Measurements from ENCODE around the gene RNPS1.

The RNPS1 gene

DNA sequence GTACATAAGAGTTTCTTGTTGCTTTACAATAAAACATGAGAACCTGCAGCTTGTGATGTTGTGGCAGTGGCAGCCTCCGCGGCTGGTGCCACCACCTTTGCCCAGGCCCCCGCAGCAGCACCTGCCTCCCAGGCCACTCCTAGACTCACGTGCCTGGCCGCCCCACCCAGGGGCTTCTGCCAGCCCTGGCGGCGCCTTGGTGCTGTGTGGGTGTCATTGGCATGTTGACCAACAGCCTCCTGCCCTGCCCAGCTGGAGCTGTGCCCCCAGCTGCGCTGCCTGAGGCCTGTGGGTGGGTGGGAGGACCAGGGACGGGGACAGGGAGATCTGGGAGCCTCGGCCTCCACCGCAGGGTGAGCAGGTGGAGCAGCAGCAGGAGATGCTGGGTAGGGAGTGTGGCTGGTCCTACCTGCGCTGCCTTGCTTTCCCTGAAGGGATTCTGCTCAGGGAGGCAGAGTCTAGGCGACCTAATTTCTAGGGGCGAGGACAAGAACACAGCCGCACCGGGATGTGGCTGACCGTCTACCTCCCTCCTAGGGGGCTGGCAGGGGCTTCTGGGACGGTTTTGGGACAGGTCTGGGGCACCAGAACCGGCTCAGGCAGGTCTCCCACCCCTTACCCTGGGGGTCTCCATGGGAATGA is 32.1 kb downstream of the RNPS1 start:
- no peak for DNase-seq (ENCODE audit: low spot score)

DNA sequence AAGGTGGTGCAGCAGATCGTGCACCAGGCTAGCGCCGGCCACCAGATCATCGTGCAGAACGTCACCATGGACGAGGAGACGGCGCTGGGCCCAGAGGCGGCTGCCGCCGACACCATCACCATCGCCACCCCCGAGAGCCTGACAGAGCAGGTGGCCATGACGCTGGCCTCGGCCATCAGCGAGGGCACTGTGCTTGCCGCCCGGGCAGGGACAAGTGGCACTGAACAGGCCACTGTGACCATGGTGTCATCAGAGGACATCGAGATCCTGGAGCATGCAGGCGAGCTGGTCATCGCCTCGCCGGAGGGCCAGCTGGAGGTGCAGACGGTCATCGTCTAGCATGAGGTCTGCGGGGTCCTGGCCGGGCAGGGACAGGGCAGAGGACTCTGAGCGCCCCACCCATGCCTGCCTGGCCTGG is 32.7 kb downstream of the RNPS1 start:
- DNase-seq (ENCODE audit: low spot score): no peak

DNA sequence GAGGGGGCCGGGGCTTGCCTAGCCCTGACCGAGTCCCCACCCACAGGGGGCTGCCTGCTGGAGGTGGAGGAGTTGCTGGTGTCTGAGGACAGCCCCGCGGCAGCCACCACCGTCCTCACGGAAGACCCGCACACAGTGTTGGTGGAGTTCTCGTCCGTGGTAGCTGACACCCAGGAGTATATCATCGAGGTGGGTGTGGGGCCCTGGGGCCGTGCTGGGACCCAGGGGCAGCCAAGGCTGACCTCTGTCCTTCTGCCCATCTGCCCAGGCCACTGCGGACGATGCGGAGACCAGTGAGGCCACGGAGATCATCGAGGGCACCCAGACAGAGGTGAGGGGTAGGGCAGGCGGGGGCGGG is 33.1 kb downstream of the RNPS1 start:
- no peak for DNase-seq (ENCODE audit: low spot score)

DNA sequence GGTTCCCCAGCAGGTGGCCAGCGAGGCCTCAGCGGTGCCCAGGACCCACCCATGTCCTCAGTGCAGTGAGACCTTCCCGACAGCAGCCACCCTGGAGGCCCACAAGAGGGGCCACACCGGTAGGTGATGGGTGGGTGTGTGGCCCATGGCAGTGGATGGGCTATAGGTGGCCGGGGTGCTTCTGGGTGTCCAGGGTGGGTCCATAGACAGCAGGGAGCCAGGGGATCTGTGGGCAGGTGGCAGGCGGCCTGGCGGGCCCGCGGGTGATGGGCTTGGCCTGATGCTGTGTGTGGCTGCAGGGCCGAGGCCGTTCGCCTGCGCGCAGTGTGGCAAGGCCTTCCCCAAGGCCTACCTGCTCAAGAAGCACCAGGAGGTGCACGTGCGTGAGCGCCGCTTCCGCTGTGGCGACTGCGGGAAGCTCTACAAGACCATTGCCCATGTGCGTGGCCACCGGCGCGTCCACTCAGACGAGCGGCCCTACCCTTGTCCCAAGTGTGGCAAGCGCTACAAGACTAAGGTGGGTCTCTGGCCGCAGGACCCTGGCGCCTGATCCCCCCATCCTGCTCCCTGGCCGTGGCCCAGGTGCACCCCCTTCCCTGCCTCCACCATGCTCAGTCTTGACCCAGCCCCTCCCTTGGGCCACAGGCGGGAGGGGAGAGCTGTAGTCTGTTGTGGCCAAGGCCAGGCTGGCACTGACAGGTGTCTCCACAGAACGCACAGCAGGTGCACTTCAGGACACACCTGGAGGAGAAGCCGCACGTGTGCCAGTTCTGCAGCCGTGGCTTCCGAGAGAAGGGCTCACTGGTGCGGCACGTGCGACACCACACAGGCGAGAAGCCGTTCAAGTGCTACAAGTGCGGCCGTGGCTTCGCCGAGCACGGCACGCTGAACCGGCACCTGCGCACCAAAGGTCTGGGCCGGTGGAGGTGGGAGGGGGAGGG is 33.8 kb downstream of the RNPS1 start:
- DNase-seq (ENCODE audit: low spot score): no peak

DNA sequence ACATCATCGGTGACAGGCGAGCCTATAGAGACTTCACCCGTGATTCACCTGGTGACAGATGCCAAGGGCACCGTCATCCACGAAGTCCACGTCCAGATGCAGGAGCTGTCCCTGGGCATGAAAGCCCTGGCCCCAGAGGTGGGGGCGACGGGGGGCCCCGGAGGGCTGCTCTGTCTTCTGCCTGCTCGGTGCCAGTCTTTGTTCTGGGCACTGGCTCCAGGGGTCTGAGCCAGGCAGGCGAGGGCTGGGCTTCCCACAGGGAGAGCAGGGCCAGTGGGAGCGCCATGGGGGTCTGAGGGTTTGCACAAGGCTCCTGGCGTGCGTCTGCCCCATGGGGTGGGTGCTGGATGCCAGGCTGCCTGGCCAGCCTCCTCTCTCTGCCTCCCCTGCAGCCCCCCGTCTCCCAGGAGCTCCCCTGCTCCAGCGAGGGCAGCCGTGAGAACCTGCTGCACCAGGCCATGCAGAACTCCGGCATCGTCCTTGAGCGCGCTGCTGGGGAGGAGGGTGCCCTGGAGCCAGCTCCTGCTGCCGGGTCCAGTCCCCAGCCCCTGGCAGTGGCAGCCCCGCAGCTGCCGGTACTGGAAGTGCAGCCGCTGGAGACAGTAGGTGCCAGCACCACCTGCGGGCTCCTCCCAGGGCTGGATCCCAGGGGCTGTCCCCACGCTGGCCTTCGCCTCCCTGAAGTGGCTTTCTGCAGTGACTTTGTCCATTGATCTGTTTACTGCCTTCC is 34.7 kb downstream of the RNPS1 start:
- DNase-seq (ENCODE audit: low spot score): no peak

DNA sequence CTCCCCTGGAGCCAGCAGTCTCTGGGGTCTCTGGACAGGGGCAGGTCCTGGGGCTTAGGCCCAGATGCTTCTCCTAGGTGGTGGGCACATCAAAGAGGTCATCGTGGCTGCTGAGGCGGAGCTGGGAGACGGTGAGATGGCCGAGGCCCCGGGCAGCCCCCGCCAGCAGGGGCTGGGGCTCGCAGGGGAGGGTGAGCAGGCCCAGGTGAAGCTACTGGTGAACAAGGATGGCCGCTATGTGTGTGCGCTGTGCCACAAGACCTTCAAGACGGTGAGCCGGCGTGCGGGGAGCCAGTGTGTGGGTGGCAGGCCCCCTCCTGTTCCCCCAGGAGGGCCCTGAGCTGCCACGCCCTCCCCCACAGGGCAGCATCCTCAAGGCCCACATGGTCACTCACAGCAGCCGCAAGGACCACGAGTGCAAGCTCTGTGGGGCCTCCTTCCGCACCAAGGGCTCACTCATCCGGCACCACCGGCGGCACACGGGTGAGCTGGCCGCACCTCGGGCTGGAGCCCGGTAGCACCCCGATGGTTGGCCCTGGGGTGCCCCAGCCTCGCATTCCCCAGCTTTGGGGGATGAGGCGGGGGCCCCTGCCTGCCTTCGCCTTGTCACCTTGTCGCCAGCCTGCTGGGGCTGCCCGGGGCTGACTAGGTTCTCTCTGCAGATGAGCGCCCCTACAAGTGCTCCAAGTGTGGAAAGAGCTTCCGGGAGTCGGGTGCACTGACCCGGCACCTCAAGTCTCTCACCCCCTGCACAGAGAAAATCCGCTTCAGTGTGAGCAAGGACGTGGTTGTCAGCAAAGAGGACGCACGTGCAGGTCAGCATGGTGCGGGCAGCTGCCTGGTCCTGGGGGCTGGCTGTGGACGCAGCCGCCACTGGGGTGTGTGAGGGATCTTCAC is 35.6 kb downstream of the RNPS1 start:
- no peak for DNase-seq (ENCODE audit: low spot score)

DNA sequence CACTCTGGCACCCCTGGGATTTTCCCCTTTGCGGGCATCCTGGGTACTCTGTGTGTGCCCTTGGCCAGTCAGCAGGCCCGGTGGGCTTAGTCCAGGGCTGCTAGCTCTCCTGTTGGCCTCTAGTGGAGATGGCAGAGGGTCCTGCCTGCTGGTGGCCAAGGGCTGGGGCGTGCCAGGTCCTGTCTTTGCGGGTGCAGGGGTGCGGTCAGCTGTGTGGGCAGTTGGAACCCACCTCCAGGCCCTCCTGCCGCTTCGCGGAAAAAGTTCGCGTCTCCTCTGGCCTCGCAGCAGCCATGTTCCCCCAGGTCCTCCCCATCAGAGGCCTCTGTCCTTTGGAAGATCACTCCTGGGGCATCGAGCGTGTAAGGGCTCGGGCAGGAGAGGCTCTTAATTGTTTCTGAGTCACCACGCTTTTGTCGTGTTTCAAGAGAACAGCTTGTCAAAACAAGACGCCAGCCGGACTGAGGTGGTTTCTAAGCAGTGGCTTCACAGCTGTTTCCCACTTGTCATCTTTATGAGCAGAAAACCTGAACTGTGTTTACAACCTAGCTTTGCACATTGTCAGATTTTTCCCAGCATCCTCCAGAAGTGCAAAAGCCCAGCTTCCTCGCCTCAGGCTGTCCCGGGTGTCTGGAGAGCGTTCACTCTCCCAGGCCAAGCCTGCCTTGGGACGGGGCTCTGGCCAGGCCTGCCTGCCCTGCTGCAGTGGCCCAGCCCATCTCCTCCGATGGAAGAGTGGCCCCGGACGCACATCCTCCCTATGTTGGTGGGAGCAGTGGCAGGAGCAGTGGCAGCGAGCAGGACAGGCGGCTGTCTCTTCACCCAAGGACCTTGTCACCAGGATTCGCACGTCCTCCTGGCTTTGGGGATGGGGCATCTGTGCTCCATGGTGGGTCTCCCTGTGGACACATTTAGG is 36.7 kb downstream of the RNPS1 start:
- DNase-seq (ENCODE audit: low spot score): no peak

DNA sequence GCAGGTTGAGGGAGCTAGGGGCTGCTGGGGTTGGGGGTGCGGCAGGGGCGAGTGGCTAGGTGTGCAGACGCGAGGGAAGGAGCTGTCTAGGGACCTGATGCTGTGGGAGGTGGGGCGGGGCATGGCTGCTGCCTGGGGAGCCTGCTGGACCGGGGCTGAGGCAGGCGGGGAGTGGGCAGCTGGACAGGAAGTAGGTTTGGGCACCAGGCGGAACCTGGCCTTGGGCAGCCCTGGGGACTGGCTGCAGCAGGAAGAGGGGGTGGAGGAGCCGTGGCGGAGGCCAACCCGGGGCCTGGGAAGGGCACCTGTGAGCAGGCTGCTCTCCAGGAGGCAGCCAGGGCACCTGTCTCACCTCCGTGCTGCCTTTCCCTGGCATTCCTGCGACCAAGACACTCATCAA is 37.5 kb downstream of the RNPS1 start:
- no peak for DNase-seq (ENCODE audit: low spot score)

DNA sequence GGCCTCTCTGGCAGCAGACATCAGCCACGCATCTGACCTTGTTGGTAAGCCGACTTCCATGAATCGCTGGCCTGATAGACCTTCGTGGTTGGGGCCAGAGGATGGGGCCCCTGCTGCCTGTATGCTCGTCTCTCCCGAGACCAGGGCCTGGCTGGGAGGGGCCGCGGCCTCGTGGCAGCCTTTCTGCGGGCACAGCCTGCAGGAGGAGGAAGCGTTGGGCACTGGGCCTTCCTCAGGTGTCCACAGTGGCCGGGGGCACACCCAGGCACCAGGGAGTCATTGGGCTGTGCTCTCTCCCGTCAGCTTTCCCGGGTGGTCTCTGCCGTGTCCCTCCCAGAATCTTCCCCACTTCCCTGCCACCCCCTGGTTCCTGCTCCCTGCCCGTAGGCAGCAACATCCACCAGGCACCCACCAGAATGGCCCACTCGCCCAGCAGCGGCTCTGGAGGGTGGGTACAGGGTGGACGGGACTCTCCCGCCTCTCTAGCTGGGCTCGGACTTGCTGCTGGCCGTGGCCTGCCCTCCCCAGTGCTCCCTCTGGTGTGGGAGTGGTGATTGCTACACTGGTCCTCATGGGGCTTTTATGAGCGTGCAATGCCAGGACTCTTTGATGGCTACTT is 38.2 kb downstream of the RNPS1 start:
- DNase-seq (ENCODE audit: low spot score): no peak

DNA sequence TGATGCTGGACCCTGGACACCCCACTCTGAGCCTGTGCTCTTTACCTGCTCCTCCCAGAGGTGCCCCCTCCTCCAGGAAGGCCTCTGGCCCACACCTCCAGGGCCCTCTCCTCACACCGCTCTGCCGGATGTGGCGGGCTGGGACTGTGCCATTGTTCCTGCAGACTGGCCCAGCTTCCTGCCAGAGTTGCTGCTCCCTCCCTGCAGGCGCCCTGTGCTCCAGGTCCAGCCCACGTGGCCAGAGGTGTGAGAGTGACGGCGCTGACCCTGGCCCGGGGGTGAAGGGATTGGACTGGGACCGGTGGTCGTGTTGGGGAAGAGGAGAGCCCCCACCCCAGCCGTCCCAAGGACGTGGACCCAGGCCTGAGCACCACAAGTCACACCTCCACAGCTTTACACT is 38.8 kb downstream of the RNPS1 start:
- no peak for DNase-seq (ENCODE audit: low spot score)

DNA sequence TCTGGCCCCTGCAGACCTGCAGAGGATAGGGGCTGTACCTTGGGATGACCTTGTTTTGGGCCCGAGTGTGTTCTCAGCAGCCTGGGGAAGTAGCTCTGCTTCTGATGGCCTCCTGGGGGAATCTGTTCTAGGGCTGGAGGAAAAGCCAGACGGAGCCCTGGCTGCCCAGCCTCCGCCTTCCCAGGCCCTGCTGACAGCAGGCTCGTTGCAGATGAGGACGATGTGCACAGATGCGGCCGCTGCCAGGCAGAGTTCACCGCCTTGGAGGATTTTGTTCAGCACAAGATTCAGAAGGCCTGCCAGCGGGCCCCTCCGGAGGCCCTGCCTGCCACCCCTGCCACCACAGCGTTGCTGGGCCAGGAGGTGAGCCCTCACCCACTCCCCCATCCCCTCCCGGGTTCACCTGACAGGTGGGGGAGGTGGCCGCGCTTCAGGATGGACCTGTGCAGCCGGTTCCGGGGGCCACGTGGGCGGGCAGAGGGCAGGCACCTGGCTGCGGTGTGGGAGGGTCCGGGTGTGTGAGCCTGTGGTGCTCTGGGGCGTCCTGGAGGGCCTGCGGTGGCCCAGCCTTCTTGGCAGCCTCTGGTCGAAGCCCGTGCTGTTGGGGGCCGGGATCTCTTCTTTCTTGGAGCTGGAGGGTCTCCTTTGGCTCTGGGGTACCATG is 39.6 kb downstream of the RNPS1 start:
- DNase-seq (ENCODE audit: low spot score): no peak

DNA sequence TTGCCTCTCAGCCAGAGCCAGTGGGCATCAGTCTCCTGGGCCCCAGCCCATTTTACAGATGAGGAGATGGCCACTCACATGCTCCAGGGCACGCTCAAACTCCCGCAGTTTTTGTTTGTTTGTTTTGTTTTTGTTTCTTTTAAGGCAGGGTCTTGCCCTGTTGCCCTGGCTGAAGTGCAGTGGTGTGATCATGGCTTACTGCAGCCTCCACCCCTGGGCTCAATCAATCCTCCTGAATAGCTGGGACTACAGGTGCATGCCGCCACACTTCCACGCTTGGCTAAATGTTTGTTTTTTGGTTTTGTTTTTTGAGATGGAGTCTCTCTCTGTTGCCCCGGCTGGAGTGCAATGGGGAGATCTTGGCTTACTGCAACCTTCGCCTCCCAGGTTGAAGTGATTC is 41.0 kb downstream of the RNPS1 start:
- no peak for DNase-seq (ENCODE audit: low spot score)

DNA sequence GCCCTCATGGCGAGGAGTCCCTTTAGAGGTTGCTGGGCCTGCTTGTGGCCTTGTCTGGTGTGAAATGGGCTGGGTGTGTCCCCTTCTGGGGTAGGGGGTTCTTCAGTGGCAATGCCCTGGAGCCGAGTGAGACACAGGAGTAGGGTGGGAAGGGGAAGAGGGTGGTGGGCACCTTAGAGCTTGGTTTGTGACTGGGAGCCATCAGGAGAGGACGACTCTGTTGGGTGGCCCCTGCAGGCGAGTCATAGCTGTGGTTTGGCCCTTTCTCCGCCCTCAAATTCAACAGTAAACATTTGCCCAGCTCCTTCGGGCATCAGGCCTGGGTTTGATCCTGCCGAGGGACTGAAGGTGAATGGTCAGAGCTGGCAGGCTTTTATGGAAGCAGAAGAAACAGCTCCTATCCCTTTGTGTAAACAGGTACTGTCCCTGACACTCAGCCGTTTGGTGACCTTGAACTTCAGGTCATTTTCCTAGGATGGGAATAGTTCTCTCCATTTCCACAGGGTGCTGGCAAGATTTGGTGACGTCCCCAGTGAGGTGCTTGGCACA is 41.6 kb downstream of the RNPS1 start:
- no peak for DNase-seq (ENCODE audit: low spot score)

DNA sequence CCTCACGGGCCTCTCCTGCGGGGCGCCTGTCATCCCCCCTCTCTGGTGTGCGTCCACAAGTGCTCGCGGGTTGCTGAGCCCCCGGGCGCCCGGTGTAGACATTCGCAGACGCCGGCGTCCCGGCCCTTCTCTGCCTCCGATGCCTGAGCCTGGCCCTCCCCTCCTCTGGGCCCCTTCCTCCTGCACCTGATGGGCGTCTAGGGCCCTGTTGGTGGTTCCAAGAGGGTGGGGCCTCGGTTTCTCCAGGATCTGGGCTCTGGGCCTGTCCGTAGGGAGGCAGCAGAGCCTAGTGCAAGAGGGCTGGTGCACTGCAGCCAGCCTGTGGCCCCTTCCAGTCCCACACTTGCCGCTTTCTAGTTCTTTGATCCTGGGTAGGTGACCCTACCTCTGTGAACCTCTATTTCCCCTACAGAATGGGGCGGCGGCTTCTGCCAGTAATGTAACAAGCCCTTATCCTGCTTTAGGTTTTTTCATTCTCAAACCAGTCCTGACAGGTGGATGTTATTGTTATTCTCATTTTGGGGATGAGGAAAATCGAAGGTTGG is 43.9 kb downstream of the RNPS1 start:
- DNase-seq (ENCODE audit: low spot score): peak; percentile 16

DNA sequence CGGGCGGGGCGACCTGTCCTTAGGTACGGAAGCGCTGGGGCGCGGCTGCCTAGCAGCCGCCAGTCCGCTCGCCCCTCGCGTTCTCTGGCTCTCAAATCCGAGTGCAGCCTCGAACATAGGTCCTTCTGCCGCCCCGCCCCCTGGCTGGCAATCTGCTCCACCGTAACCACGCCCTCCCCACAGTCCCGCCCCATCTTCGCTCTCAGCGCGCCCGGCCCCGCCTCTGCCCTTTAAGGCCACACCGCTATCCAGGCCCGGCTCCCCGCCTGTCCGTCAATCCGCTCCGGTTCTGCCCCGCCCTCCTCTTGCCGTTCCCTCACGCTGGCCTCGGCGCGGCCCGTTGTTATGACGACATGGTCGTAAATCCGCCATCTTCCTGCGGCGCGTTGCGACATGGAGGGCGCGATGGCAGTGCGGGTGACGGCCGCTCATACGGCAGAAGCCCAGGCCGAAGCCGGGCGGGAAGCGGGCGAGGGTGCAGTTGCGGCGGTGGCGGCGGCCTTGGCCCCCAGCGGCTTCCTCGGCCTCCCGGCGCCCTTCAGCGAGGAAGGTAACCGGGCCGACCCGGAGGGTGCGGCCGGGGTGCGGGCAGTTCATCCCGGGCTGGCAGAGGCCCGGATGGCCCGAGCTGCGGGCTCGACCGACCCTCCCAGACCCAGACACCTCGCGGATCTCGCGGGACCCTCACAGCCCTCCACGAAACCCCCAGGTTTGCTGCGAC is 44.5 kb downstream of the RNPS1 start, which contains the start of gene E4F1:
Gene E4F1 (plus strand): TSS at position 371 of the 721 bp plus-strand sequence. CDS start 23 bp downstream, at position 394.
- peak; percentile 99 for DNase-seq (ENCODE audit: low spot score)

DNA sequence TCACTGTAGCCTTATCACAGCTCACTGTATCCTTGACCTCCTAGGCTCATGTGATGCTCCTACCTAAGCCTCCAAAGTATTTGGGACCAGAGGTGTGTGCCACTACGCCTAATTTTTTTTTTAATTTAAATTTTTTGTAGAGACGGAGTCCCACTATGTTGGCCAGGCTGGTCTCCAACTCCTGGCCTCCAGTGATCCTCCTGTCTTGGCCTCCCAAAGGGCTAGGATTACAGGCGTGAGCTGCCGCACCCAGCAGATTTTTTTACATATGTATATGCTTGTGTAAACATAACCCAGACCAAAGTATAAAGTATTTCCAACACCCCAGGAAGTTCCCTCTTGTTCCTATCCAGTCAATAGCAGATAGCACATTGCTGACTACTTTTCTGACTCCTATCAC is 51.6 kb downstream of the RNPS1 start:
- DNase-seq (ENCODE audit: low spot score): no peak

DNA sequence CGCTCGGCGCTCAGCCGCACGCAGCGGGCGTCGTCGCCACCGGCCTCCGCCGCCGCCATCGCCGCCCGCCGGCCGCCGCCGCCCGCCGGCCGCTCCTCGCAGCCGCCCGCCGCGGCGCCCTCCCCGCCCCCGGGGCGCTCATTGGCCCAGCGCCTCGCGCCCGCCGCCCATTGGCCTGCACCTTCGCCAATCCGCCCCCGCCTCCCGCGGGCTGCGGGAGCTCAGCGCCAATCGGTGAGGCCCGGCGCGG is 53.3 kb downstream of the RNPS1 start, which contains the start of gene PGP:
Gene PGP (minus strand): TSS at position 122 of the 250 bp plus-strand sequence. CDS start 63 bp downstream, at position 59.
- no peak for DNase-seq (ENCODE audit: low spot score)

All from CD4-positive, alpha-beta T cell treated with Interleukin-2 at 100 ng/mL for 4 hours (primary cell).